Stimulated activated CD8-positive, alpha-beta memory T cell treated with anti-CD3 and anti-CD28 coated beads, Interleukin-7, amount 100 ng/mL, for 1 hour (primary cell): ENCODE results near the gene EDAR.

Experiments used
- DNase-seq, 2 donors: peaks; one replicate each; pipeline ENCODE4 v3.0.0-alpha.2; 2020; ENCODE audit warnings: low read depth in 2 of 2

Gene EDAR

GRCh38 chr2:108940156-108940555, 48.9 kb downstream of the EDAR start:
- DNase-seq, result no peak

- no peak for DNase-seq
Observed at GRCh38 chr2:108938077-108938710, 50.8 kb downstream of the EDAR start.

GRCh38 chr2:108937367-108938017, 51.5 kb downstream of the EDAR start:
- DNase-seq, result no peak

GRCh38 chr2:108936866-108937265, 52.2 kb downstream of the EDAR start:
- DNase-seq, result no peak

- DNase-seq, result no peak
Observed at GRCh38 chr2:108936076-108936864, 52.8 kb downstream of the EDAR start.

- DNase-seq, result no peak
Observed at GRCh38 chr2:108935271-108935741, 53.7 kb downstream of the EDAR start.

- no peak for DNase-seq
Observed at GRCh38 chr2:108934583-108935245, 54.3 kb downstream of the EDAR start.

GRCh38 chr2:108934151-108934550, 54.9 kb downstream of the EDAR start:
- no peak for DNase-seq

- DNase-seq, result no peak
Observed at GRCh38 chr2:108933691-108934117, 55.3 kb downstream of the EDAR start.

- DNase-seq, result no peak
Observed at GRCh38 chr2:108932736-108933332, 56.2 kb downstream of the EDAR start.

GRCh38 chr2:108931372-108931771, 57.6 kb downstream of the EDAR start:
- no peak for DNase-seq

- DNase-seq, result no peak
Observed at GRCh38 chr2:108929807-108930425, 59.1 kb downstream of the EDAR start.

GRCh38 chr2:108928660-108929377, 60.2 kb downstream of the EDAR start:
- no peak for DNase-seq

- DNase-seq, result no peak
Observed at GRCh38 chr2:108927936-108928659, 60.9 kb downstream of the EDAR start.

- no peak for DNase-seq
Observed at GRCh38 chr2:108927405-108927804, 61.6 kb downstream of the EDAR start.

GRCh38 chr2:108926561-108927380, 62.2 kb downstream of the EDAR start:
- no peak for DNase-seq

GRCh38 chr2:108925735-108926134, 63.3 kb downstream of the EDAR start:
- DNase-seq, result no peak

- no peak for DNase-seq
Observed at GRCh38 chr2:108925286-108925685, 63.7 kb downstream of the EDAR start.
